Retinal pigment epithelial cell (primary cell): ENCODE measurements around the gene HBP1.
A peak's percentile ranks its signal among the peaks of the same experiment; 100 is the strongest.

ENCODE experiments used
- DNase-seq: peaks from one replicate; pipeline ENCODE4 v3.0.0-alpha.2; 2010; ENCODE audit warnings: low read depth
- H3K4me3 ChIP-seq: 2 replicates; pipeline ENCODE4 v1.5.1; 2011; ENCODE audit warnings: mild to moderate bottlenecking, low read length, control low read depth, moderate library complexity
- TF ChIP-seq, protein P1 (sequence below): conservative IDR thresholded peaks from 2 replicates; pipeline ENCODE4 v1.5.1; 2011; ENCODE audit warnings: low read depth, low read length, control low read depth, inconsistent platforms

HBP1 gene

DNA sequence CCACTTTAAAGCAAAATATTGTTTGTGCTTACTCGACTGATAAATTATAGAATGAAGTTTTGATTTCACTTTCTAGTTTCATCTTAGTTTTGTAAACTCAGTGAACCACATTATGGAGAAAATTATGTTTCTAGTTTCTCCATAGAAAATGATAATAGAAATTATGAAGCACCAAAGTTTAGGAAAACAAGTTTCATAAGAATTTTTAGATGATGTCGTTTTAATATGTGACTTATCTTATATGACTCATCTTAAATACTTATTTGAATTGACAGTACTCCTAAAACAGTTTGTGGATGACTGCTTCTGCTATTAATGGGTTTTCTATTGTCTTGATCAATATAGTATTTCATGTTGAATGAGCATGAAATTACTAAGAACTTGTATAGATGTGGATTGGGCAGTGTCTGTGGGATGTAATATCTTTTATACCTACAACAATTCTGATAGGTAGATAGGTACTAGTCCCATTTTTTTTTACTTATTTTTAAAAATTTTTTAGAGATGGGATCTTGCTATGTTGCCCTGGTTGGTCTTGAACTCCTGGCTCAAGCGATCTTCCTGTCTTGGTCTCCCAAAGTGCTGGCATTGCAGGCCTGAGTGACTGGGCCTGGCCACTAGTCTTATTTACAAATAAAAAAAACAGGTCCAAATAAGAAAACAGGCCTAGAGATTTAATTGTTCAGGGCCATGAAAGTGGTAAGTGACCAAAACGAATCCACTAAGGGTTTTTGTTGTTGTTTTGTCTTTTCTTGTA, 3.7 kb downstream of the HBP1 start:
- TF ChIP-seq, protein P1, sequence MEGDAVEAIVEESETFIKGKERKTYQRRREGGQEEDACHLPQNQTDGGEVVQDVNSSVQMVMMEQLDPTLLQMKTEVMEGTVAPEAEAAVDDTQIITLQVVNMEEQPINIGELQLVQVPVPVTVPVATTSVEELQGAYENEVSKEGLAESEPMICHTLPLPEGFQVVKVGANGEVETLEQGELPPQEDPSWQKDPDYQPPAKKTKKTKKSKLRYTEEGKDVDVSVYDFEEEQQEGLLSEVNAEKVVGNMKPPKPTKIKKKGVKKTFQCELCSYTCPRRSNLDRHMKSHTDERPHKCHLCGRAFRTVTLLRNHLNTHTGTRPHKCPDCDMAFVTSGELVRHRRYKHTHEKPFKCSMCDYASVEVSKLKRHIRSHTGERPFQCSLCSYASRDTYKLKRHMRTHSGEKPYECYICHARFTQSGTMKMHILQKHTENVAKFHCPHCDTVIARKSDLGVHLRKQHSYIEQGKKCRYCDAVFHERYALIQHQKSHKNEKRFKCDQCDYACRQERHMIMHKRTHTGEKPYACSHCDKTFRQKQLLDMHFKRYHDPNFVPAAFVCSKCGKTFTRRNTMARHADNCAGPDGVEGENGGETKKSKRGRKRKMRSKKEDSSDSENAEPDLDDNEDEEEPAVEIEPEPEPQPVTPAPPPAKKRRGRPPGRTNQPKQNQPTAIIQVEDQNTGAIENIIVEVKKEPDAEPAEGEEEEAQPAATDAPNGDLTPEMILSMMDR: no peak
- DNase-seq: no peak
- no peak overlapping the region for H3K4me3 ChIP-seq

DNA sequence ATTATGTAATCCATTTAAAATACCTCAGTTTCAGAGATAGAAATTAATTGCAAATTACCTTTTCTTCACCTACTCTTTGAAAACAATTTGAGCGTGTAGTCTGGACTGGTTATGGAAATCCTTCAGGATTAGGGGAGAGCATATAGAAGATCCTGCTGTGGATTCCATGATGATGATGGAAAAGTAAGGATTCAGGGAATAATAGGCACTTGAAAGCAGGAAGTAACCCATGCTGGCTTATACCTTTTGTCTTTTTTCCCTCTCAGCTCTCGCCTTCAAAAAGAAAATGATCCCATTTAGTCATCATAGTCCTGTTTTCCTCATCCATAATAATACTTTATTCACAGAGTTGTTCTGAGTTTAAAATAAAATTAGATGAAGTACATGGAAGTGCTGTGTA, 4.4 kb downstream of the HBP1 start:
- H3K4me3 ChIP-seq: no peak overlapping the region
- no peak for DNase-seq
- TF ChIP-seq, protein P1: no peak

DNA sequence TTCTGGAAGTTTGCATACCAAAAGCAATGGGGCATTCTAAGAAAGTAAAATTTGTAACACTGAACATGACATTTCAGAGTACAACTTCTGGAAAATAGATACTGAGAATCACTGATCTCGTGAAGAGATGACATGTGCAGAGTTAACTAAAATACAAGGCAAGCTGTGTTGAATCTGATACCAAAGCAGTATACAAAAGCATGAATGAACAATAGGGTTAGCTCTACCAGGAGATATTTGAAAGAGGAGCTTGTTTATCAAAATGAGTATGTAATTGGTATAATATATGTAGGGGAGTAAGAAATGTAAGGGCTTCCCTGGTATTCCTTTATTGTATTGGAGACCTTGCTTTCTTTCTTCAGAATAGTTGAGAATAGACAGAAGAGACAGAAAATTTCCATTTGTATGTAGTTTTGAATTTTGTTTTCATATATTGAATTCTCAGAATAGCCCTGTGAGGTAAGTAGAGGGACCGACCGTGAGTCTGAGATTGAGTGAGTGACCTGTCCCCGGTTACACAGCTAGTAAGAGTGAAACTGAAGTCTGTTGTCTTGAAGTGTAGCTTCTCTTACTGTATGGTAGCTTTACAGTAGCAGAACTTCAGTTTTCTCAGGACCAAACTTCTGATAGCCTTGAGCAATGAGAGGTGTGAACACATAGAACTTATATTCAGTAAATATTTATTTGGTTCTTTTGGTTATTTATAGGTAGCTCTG, 5.0 kb downstream of the HBP1 start:
- TF ChIP-seq, protein P1: no peak
- DNase-seq: no peak
- no peak overlapping the region for H3K4me3 ChIP-seq

DNA sequence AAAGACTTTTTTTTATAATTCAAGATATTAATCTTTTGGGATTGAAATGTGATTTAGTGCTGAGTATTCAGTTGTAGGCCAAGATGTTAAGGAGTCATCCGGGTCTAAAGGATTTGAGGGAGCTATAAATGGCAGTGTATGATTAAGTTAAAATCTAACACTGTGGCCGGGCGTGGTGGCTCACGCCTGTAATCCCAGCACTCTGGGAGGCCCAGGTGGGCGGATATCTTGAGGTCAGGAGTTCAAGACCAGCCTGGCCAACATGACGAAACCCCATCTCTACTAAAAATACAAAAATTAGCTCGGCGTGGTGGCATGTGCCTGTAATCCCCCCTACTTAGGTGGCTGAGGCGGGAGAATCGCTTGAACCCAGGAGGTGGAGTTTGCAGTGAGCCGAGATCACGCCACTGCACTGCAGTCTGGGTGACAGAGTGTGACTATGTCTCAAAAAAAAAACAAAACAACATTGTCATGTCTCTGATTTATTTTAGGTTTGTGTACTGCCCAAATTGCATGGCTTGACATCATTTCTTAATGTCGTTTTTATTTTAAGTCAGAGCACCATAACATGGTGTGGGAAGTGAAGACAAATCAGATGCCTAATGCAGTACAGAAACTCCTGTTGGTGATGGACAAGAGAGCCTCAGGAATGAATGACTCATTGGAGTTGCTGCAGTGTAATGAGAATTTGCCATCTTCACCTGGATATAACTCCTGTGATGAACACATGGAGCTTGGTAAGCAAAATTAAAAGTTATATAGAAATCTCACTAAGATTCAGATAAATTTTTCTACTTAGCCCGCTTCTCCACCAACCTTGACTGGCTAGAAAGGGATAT, 10.7 kb downstream of the HBP1 start:
- TF ChIP-seq, protein P1: no peak
- DNase-seq: no peak
- no peak overlapping the region for H3K4me3 ChIP-seq

DNA sequence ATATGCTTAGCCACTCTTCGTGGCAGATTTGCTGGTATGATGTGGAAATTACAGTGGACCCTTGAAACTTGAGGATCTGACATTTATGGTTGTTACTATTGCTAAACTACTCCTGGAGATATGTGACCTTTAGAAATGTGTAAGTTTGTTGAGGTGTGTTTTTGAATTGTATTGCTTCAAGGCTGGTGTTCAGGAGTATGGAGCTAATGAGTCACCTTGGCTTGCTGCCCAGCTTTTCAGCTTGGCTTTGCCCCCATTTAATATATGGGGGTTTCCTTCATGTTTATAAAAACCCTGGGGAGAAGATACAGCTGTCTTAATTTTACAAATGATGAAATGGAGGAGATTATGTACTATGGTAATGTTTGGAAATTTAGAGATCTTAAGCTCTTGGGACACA, 11.6 kb downstream of the HBP1 start:
- H3K4me3 ChIP-seq: no peak overlapping the region
- peak; percentile 51 for DNase-seq
- TF ChIP-seq, protein P1: no peak

DNA sequence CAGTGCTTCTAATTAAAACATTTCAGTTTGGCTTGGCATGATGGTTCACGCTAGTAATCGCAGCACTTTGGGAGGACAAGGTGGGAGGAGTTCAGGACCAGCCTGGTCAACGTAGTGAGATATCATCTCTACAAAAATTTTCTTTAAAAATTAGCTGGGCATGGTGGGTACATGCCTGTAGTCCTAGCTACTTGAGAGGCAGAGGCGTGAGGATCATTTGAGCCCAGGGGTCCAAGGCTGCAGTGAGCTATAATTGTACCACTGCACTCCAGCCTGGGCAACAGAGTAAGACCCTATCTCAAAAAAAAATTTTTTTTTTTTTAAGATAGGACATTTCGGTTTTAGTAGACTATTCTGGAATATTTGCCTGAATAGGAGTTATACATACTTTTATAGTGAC, 12.4 kb downstream of the HBP1 start:
- TF ChIP-seq, protein P1: no peak
- DNase-seq: no peak
- H3K4me3 ChIP-seq: no peak overlapping the region
